Keratinocyte (primary cell): ENCODE measurements around the gene WFDC1. TPM values are rescaled to one million over a fixed set of nuclear protein-coding genes. Genes with fewer than 3 reads are reported as not detected.

ENCODE experiments used
- DNase-seq: peaks from one replicate; pipeline ENCODE4 v3.0.0-alpha.2; 2011; ENCODE audit warnings: low read depth, missing footprints, low spot score
- FAIRE-seq: peaks from 2 replicates; lab custom pipeline; 2011; peaks lifted over from hg19 to GRCh38; lab: Jason Lieb, UNC
- H2AFZ ChIP-seq: 2 replicates; pipeline ENCODE4 v1.6.0; 2012; ENCODE audit warnings: low read length, control low read depth, inconsistent platforms; ENCODE audit not compliant: control insufficient read depth
- H3K27ac ChIP-seq: 2 replicates; pipeline ENCODE4 v1.5.1; 2011; ENCODE audit warnings: low read length; ENCODE audit not compliant: control insufficient read depth, insufficient read depth
- H3K27me3 ChIP-seq: 3 replicates; pipeline ENCODE4 v1.6.0; 2011; ENCODE audit warnings: low read length; ENCODE audit not compliant: control insufficient read depth, insufficient read depth; ENCODE audit errors: extremely low read depth
- H3K36me3 ChIP-seq, 2 experiments: 2 replicates in 1 of 2; 3 replicates in 1 of 2; pipeline ENCODE4 v1.5.1; 2011; ENCODE audit warnings: low read length in 2 of 2, mild to moderate bottlenecking in 1 of 2; ENCODE audit not compliant: control insufficient read depth in 2 of 2, insufficient read depth in 2 of 2; ENCODE audit errors: extremely low read depth in 1 of 2
- H3K4me1 ChIP-seq: 3 replicates; pipeline ENCODE4 v1.5.1; 2011; ENCODE audit warnings: low read length; ENCODE audit not compliant: control insufficient read depth, insufficient read depth; ENCODE audit errors: extremely low read depth
- H3K4me2 ChIP-seq: 3 replicates; pipeline ENCODE4 v1.6.0; 2011; ENCODE audit warnings: low read depth, low read length; ENCODE audit not compliant: control insufficient read depth, insufficient read depth; ENCODE audit errors: extremely low read depth
- H3K4me3 ChIP-seq, 3 experiments: fragments of 200-600 bp in 1 of 3; sonication (generic) in 1 of 3; 2 replicates in 2 of 3; 3 replicates in 1 of 3; pipeline ENCODE4 v1.5.1; 2011 to 2016; ENCODE audit warnings: low read length in 3 of 3, mild to moderate bottlenecking in 3 of 3, control low read depth in 2 of 3, inconsistent platforms in 1 of 3, low read depth in 1 of 3, mixed read lengths in 1 of 3, mixed run types in 1 of 3, moderate library complexity in 1 of 3; ENCODE audit not compliant: control insufficient read depth in 2 of 3, insufficient read depth in 2 of 3; ENCODE audit errors: extremely low read depth in 1 of 3
- H3K79me2 ChIP-seq: 2 replicates; pipeline ENCODE4 v1.6.0; 2012; ENCODE audit warnings: low read length; ENCODE audit not compliant: control insufficient read depth, insufficient read depth
- H3K9ac ChIP-seq: 3 replicates; pipeline ENCODE4 v1.6.0; 2011; ENCODE audit warnings: low read length; ENCODE audit not compliant: control insufficient read depth, insufficient read depth; ENCODE audit errors: extremely low read depth
- H3K9me1 ChIP-seq: 3 replicates; pipeline ENCODE4 v1.6.0; 2011; ENCODE audit warnings: low read length; ENCODE audit not compliant: control insufficient read depth, insufficient read depth; ENCODE audit errors: extremely low read depth
- H3K9me3 ChIP-seq: 2 replicates; pipeline ENCODE4 v1.5.1; 2012; ENCODE audit warnings: low read depth, low read length; ENCODE audit not compliant: control insufficient read depth
- H4K20me1 ChIP-seq: 3 replicates; pipeline ENCODE4 v1.6.0; 2011; ENCODE audit warnings: low read length; ENCODE audit not compliant: control insufficient read depth, insufficient read depth; ENCODE audit errors: extremely low read depth
- CTCF ChIP-seq, 3 experiments: IDR thresholded peaks in 1 of 3; conservative IDR thresholded peaks in 1 of 3; optimal IDR thresholded peaks in 1 of 3; 2 replicates in 2 of 3; 3 replicates in 1 of 3; pipeline versions ENCODE3 to v1.5.1; 2011; ENCODE audit warnings: low read length in 3 of 3, mild to moderate bottlenecking in 3 of 3, moderate library complexity in 2 of 3, control low read depth in 1 of 3, inconsistent platforms in 1 of 3; ENCODE audit not compliant: insufficient read depth in 2 of 3; ENCODE audit errors: extremely low read depth in 1 of 3
- EZH2 ChIP-seq: IDR thresholded peaks from one replicate; pipeline ENCODE4 v1.6.1; 2012; ENCODE audit warnings: inconsistent platforms, mild to moderate bottlenecking, low read length, moderate library complexity
- dilution Hi-C: fragments of 300-500 bp; cut with MboI; formaldehyde crosslinking; loops from one replicate; pipeline ENCODE4 v1.7.0; 2020; ENCODE audit warnings: low sequenced_read_pairs; ENCODE audit not compliant: extremely low pct_ligation_motif_present
- polyA plus RNA-seq, 5 experiments: library from polyadenylated mRNA; depleted of rRNA in 3 of 5; stranded (reverse) in 3 of 5; stranded (forward) in 1 of 5; unstranded in 1 of 5; fragments of >200 nt; gene quantifications; 1 replicate in 1 of 5; 2 replicates in 3 of 5; 3 replicates in 1 of 5; pipeline versions ENCODE4 v1.2.1 to v1.2.3, GENCODE V29; 2011 to 2012; ENCODE audit warnings: missing spikeins in 2 of 5, low read depth in 1 of 5, low replicate concordance in 1 of 5

Gene WFDC1
- polyA plus RNA-seq, 1 donor (not counting 4 experiments of a cell fraction or from before 2014, with no cell fraction given) = not detected

DNA sequence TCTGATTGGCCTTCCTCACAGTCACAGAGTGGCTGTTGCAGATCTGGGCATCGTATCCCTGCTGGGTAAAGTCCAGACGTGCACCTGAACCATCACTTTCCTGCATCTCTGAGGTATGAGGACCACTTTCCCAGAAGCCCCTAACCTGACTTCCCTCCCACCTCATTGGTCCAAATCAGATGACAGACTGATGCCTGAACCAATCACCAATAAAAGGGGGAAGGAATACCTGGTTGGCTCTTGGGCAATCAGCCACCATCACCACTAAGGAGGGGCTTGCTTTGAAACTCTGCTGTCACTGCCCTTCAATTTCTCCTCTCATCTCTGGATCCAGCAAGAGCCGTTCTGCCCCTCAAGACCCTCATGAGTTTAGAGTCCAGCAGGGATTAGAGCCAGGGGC lies 13.6 kb upstream of the WFDC1 start:
- H3K4me2 ChIP-seq = no peak overlapping the region
- H3K27me3 ChIP-seq = peaks cover 17% of the 10 kb centered on the region
- H2AFZ ChIP-seq = no peak overlapping the region
- TF ChIP-seq CTCF (optimal IDR thresholded peaks at IDR 0.05 in 1 of 3, IDR thresholded peaks at IDR 0.05 in 1 of 3, conservative IDR thresholded peaks at IDR 0.05 in 1 of 3; ENCODE audit: extremely low read depth in 1 of 3, insufficient read depth in 2 of 3, low read length in 3 of 3) = no peak
- no peak for TF ChIP-seq EZH2
- H3K4me3 ChIP-seq = no peak overlapping the region
- no peaks in the 10 kb centered on the region for H3K9me1 ChIP-seq
- no peak overlapping the region for H3K27ac ChIP-seq
- no peaks in the 10 kb centered on the region for H3K9me3 ChIP-seq
- H4K20me1 ChIP-seq = no peaks in the 10 kb centered on the region
- H3K36me3 ChIP-seq = no peaks in the 10 kb centered on the region
- no peak overlapping the region for H3K9ac ChIP-seq
- no peaks in the 10 kb centered on the region for H3K4me1 ChIP-seq
- FAIRE-seq (no peak), DNase-seq (no peak)
- dilution Hi-C loops = no loop called here
- no peaks in the 10 kb centered on the region for H3K79me2 ChIP-seq

- dilution Hi-C loops = no loop called here
- no peak overlapping the region for H2AFZ ChIP-seq
- H3K36me3 ChIP-seq = no peaks in the 10 kb centered on the region
- no peaks in the 10 kb centered on the region for H3K9me1 ChIP-seq
- H3K9me3 ChIP-seq = no peaks in the 10 kb centered on the region
- no peaks in the 10 kb centered on the region for H3K79me2 ChIP-seq
- DNase-seq (no peak), FAIRE-seq (no peak)
- no peak overlapping the region for H3K4me3 ChIP-seq
- TF ChIP-seq CTCF (optimal IDR thresholded peaks at IDR 0.05 in 1 of 3, IDR thresholded peaks at IDR 0.05 in 1 of 3, conservative IDR thresholded peaks at IDR 0.05 in 1 of 3; ENCODE audit: extremely low read depth in 1 of 3, insufficient read depth in 2 of 3, low read length in 3 of 3) (no peak), EZH2 (no peak)
- H3K27ac ChIP-seq = no peak overlapping the region
- peaks cover 18% of the 10 kb centered on the region for H3K27me3 ChIP-seq
- no peaks in the 10 kb centered on the region for H3K4me1 ChIP-seq
- H3K4me2 ChIP-seq = no peak overlapping the region
- no peaks in the 10 kb centered on the region for H4K20me1 ChIP-seq
- no peak overlapping the region for H3K9ac ChIP-seq
Observed at GRCh38 chr16:84282533-84282932, 12.1 kb upstream of the WFDC1 start.
